Measurements from ENCODE around the gene ZFYVE28.

GRCh38 chr4:2436301-2436700, 17.9 kb upstream of the ZFYVE28 start:
- no peak for TF ChIP-seq SUZ12 (IDR thresholded peaks at IDR 0.05; ENCODE audit: extremely low read depth, insufficient read depth, insufficient read length)
- TF ChIP-seq YY1 (IDR thresholded peaks at IDR 0.05; ENCODE audit: insufficient read depth, insufficient read length), result no peak
- TF ChIP-seq ZNF274 (IDR thresholded peaks at IDR 0.05; ENCODE audit: low read depth, low read length), result no peak
